ENCODE measurements around the gene SEC24A.

SEC24A gene

DNA sequence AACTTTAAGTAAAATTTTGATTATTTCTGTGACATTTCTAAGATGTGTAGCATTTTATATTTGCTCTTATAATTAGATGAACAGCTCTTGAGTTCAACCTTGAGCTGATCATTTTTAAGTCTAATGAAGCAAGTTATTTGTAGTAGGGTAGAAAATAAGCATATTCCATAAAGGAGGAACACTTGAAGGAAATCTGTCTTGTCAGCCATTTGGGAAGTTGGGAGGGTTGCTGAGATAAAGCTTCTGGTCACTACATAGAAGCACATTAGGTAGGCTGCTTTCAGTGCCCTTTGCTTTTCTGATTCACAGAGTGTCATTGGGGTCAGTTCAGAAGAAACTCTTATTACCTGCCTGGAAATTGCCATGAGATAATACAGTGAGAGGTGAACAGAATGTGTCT is 44.1 kb downstream of the SEC24A start:
- no peak for TF ChIP-seq POLR2AphosphoS5 (IDR thresholded peaks at IDR 0.05; ENCODE audit: low read depth, low read length)
- TF ChIP-seq TAF1 (IDR thresholded peaks at IDR 0.05; ENCODE audit: borderline replicate concordance, insufficient read depth, low read length) = no peak
- TF ChIP-seq SIN3A (IDR thresholded peaks at IDR 0.05; ENCODE audit: borderline replicate concordance, insufficient read depth, low read length) = no peak
- TF ChIP-seq, protein P1, sequence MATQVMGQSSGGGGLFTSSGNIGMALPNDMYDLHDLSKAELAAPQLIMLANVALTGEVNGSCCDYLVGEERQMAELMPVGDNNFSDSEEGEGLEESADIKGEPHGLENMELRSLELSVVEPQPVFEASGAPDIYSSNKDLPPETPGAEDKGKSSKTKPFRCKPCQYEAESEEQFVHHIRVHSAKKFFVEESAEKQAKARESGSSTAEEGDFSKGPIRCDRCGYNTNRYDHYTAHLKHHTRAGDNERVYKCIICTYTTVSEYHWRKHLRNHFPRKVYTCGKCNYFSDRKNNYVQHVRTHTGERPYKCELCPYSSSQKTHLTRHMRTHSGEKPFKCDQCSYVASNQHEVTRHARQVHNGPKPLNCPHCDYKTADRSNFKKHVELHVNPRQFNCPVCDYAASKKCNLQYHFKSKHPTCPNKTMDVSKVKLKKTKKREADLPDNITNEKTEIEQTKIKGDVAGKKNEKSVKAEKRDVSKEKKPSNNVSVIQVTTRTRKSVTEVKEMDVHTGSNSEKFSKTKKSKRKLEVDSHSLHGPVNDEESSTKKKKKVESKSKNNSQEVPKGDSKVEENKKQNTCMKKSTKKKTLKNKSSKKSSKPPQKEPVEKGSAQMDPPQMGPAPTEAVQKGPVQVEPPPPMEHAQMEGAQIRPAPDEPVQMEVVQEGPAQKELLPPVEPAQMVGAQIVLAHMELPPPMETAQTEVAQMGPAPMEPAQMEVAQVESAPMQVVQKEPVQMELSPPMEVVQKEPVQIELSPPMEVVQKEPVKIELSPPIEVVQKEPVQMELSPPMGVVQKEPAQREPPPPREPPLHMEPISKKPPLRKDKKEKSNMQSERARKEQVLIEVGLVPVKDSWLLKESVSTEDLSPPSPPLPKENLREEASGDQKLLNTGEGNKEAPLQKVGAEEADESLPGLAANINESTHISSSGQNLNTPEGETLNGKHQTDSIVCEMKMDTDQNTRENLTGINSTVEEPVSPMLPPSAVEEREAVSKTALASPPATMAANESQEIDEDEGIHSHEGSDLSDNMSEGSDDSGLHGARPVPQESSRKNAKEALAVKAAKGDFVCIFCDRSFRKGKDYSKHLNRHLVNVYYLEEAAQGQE (IDR thresholded peaks at IDR 0.05; ENCODE audit: insufficient read depth in 1 of 2, low read depth in 2 of 2, low read length in 2 of 2) = no peak
- TF ChIP-seq FOXP2 (optimal IDR thresholded peaks at IDR 0.05; ENCODE audit: borderline replicate concordance, extremely low read depth, extremely low read length, insufficient read depth) = no peak

- TF ChIP-seq POLR2AphosphoS5 (IDR thresholded peaks at IDR 0.05; ENCODE audit: low read depth, low read length) (no peak), SIN3A (IDR thresholded peaks at IDR 0.05; ENCODE audit: borderline replicate concordance, insufficient read depth, low read length) (no peak), FOXP2 (optimal IDR thresholded peaks at IDR 0.05; ENCODE audit: borderline replicate concordance, extremely low read depth, extremely low read length, insufficient read depth) (no peak), TAF1 (IDR thresholded peaks at IDR 0.05; ENCODE audit: borderline replicate concordance, insufficient read depth, low read length) (no peak)
- TF ChIP-seq, protein P1 (IDR thresholded peaks at IDR 0.05; ENCODE audit: insufficient read depth in 1 of 2, low read depth in 2 of 2, low read length in 2 of 2) = no peak
These were observed 59.7 kb downstream of the SEC24A start for GRCh38 chr5:134708301-134708700.

- no peak for TF ChIP-seq POLR2AphosphoS5 (IDR thresholded peaks at IDR 0.05; ENCODE audit: low read depth, low read length)
- TF ChIP-seq FOXP2 (optimal IDR thresholded peaks at IDR 0.05; ENCODE audit: borderline replicate concordance, extremely low read depth, extremely low read length, insufficient read depth) = no peak
- no peak for TF ChIP-seq SIN3A (IDR thresholded peaks at IDR 0.05; ENCODE audit: borderline replicate concordance, insufficient read depth, low read length)
- TF ChIP-seq, protein P1 (IDR thresholded peaks at IDR 0.05; ENCODE audit: insufficient read depth in 1 of 2, low read depth in 2 of 2, low read length in 2 of 2) = no peak
- TF ChIP-seq TAF1 (IDR thresholded peaks at IDR 0.05; ENCODE audit: borderline replicate concordance, insufficient read depth, low read length) = no peak
These were observed 65.5 kb downstream of the SEC24A start for GRCh38 chr5:134714120-134714519.

DNA sequence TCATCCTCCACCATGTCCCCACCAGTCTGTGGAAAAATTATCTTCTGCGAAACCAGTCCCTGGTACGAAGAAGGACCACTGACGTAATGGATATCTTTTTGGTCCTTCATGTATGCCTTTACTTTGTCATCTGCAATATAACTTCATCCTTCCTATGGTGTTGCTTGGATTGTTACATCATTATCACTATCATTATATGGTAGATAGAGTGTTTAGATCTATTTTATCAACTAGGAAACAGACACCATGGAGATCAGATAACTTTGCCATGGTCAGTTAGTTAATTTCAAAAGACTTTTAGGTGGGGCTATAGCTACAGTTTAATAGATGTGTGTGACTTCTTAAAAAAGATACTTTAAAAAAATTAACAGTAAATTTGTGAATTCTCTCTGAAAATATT is 66.0 kb downstream of the SEC24A start:
- TF ChIP-seq TAF1 (IDR thresholded peaks at IDR 0.05; ENCODE audit: borderline replicate concordance, insufficient read depth, low read length) (no peak), SIN3A (IDR thresholded peaks at IDR 0.05; ENCODE audit: borderline replicate concordance, insufficient read depth, low read length) (no peak), POLR2AphosphoS5 (IDR thresholded peaks at IDR 0.05; ENCODE audit: low read depth, low read length) (no peak), FOXP2 (optimal IDR thresholded peaks at IDR 0.05; ENCODE audit: borderline replicate concordance, extremely low read depth, extremely low read length, insufficient read depth) (no peak)
- TF ChIP-seq, protein P1 (IDR thresholded peaks at IDR 0.05; ENCODE audit: insufficient read depth in 1 of 2, low read depth in 2 of 2, low read length in 2 of 2) = no peak

GRCh38 chr5:134724872-134725271 is 76.3 kb downstream of the SEC24A start:
- TF ChIP-seq POLR2AphosphoS5 (IDR thresholded peaks at IDR 0.05; ENCODE audit: low read depth, low read length) (no peak), FOXP2 (optimal IDR thresholded peaks at IDR 0.05; ENCODE audit: borderline replicate concordance, extremely low read depth, extremely low read length, insufficient read depth) (no peak), SIN3A (IDR thresholded peaks at IDR 0.05; ENCODE audit: borderline replicate concordance, insufficient read depth, low read length) (no peak), TAF1 (IDR thresholded peaks at IDR 0.05; ENCODE audit: borderline replicate concordance, insufficient read depth, low read length) (no peak)
- TF ChIP-seq, protein P1 (IDR thresholded peaks at IDR 0.05; ENCODE audit: insufficient read depth in 1 of 2, low read depth in 2 of 2, low read length in 2 of 2) = no peak

All from PFSK-1 (cell line).